GM21515 (cell line): Measurements from ENCODE around the gene GPC6.

Experiments used
- ATAC-seq: cut with Tn5 transposase; IDR thresholded peaks from one replicate; pipeline ENCODE4 v1.9.1; 2021; ENCODE audit not compliant: unreplicated experiment

GPC6 gene

DNA sequence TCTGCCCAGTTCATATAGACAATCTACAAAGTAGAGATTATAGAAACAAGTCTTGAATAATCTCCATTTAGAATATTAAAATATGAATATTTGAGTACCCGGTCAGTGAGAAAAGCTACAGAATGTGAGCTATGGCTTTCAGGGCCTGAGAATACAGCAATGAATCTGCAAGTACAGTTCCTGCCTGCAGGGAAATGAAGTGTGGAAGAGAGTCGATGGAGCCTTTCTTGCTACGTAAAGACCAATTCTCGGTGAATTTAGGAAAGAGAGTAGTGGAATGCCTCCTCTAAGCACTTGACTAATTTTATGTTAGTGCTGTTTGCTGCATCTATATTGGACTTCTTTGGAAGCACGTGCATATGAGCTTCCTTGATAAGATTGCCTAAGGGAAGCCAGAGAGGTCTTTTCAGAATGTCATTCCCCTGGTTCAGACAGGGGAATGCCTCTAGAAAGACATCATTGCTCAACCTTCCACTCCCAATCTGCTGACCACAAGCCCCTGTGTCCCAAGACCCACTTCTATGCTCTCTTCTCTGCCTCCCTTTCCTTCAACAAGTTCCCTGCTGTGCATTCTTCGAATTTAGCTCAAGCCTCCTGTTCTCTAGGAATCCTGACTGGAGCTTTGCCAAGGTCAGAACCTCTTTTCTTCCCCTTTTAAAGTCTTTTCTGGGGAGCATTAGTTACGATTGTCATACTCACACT, 41.9 kb downstream of the GPC6 start:
- ATAC-seq = no peak

DNA sequence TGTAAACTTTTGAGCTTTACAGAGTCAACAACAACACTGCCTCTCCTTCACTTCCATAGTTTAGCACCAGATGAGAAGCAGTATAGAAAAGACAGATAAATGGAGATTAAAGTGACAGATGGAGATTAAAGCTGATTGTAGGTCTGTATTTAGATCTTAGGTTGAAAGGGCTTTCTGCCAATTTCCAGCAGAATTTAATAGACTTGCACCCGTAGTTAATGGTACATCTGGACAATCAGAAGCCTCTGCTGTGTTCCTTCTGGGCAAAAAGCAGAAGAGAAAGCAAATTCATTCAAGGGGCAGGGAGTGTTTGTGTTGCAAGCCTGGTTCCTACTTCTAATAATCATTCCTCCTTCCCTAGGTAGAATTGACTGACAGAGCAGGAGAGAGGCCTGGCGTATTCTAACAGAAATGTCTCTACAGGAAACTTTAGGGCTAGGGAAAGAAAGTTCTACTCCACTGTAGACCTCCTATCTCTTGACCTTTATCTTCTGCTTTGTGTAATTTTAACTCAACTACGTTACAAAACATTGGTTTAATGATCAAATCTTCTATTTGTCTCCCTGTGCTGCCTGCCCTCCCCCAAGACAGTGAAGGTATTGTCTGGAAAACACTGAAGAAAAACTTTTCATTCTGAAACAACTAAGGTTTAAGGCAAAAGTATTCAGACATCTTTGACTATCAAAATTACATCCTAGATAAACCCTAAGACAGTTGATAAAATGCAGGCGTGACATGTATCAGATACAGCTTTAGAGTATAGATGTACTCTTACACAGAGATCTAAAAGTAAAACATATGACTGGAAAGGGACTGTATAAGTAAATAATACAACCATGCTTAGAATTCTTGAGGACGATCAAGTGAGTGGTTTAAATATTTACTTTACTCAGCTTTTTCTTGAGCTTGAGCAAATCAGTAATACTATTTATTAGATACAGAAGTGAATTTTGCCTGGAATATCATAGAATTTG, 44.4 kb downstream of the GPC6 start:
- no peak for ATAC-seq

DNA sequence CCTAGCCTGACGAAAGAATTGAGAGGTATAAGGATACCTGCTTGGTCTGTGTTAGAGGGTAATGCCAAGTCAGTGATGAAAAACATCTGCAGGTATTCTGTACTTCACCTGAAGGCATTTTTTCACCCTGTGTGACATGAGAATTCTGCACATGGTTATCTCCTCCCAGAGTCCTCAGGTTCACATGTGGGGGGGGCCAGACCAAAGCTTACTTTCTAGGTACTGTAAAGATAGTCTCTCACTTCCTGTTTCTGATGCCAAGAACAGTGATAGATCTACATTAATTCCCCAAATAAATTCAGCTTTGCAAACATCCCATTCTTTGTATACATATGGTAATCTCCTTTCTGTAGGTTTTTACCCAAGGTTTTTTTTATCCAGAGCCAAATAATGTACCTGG, 53.4 kb downstream of the GPC6 start:
- no peak for ATAC-seq

DNA sequence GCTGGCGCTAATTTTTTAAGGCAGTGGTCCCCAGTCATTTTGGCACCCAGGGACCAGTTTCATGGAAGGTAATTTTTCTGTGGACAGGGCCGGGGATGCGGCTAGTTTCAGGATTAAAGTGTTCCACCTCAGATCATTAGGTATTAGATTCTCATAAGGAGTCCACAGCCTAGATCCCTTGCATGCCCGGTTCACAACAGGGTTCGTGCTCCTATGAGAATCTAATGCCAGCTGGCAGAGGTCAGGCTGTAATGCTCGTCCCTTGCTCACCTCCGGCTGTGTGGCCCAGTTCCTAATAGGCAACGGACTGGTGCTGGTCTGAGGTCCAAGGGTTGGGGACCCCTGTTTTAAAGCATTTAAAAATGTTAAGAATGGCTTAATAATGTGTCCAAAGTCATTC, 54.1 kb downstream of the GPC6 start:
- no peak for ATAC-seq

GRCh38 chr13:93283255-93283654, 56.6 kb downstream of the GPC6 start:
- no peak for ATAC-seq

GRCh38 chr13:93284064-93284463, 57.5 kb downstream of the GPC6 start:
- ATAC-seq = no peak

GRCh38 chr13:93286047-93286446, 59.4 kb downstream of the GPC6 start:
- ATAC-seq = no peak

- ATAC-seq = no peak
Measured at GRCh38 chr13:93289053-93289452, 62.4 kb downstream of the GPC6 start.

DNA sequence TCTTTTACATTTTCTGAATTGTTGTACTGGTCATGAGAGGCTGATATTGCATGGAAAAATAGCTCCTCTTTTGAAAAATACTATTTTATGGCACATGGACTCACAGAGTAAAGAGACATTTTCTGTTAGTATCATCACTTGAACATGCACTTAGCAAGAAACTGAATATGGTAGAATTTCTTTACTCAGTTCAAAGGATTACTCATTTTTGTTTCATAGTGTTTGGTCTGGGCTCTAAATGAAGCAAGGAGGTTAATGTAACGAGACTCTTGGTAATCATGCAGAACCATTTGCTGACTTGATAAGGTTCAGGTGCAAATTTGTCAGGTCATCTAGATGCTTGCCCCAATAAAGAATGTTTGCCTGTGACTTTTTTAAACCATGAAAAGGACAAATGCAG, 63.2 kb downstream of the GPC6 start:
- ATAC-seq = no peak

DNA sequence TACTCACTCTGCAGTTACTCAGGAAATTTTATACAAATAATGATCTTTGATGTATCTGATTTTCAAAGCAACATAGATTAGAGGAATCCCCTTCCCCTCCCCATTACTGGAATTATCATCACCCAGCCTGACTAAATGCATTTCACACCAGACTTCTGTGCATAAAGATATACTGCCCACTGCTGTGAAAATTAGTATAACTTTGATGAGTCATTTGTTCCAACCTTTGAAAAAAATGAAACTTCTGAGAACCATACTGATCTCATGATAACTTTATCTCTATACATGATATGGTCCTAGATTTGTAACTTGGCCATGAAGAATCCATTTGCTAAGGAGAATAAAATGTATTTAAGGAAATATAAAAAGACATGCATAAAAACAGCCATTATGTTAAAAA, 63.9 kb downstream of the GPC6 start:
- no peak for ATAC-seq

DNA sequence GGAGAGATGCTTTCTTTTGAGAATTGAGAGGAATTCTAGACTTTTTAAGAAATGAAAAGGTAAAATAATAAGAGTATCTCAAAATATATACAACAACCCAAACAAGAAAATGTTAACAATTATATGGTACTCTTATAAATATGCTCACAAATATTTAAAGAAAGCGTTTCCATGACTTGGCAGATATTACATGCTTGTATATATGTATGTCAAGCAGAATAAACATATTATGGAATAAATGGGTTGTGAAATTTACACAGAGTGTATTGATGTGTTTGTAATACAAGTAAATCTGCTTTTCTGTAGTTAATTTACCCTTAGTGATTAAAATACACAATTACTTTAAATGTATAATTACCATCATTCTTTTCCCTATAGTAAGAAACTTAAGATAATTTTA, 65.8 kb downstream of the GPC6 start:
- no peak for ATAC-seq

DNA sequence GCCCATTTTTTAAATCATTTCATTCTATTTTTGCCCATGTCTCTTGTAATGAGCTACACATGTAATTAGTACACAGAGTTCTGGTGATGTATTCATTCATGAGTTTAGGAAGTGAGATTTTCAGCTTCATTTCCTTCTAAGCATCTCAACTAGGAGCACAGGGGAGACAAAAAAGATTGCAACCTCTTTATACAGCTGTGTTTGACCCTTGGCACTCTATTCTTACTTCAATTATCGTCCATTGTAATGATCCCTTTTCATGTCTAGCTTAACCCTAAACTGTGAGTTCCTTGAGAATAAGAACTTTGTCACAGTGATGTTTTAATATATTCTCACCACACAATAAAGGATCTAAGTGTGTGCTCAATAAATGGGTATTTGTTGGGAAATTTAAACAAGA, 67.1 kb downstream of the GPC6 start:
- no peak for ATAC-seq

DNA sequence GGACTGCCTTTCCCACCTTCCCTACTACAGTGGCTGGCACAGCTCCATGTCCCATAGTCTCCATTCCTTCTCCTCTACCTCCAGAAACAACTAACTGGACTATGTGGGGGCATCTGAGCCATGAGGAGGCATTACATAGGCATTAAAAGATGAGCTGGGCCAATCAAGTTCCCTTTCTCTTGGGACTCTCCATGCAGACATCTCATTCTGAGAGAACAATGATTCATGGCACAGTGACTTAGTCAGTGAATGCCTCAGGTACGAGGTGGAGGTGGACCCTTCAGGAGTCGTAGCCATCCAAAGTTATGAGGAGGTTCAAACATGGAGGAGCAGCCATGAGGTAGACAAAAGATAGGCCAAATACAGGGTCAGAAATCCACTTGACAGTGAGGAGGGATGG, 70.0 kb downstream of the GPC6 start:
- no peak for ATAC-seq

DNA sequence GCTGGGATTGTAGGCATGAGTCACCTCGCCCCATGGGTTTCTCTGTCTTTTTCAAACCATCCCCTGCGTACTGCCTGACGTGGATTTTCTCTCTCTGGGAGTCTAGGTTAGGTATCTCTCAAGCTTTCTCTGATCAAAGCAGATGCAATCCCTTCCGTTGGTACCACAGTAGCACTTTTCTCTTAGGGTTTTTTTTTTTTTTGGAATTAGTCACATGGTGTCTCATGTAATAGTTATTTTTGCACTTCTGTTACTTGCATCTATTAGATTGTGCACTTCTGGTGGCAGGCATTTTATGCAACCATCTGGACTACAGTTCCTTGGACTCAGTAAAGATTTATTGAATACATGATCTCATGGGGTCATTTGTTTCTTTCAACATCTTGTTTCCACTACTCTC, 72.1 kb downstream of the GPC6 start:
- no peak for ATAC-seq

- ATAC-seq = no peak
Measured at GRCh38 chr13:93304134-93304533, 77.5 kb downstream of the GPC6 start.

DNA sequence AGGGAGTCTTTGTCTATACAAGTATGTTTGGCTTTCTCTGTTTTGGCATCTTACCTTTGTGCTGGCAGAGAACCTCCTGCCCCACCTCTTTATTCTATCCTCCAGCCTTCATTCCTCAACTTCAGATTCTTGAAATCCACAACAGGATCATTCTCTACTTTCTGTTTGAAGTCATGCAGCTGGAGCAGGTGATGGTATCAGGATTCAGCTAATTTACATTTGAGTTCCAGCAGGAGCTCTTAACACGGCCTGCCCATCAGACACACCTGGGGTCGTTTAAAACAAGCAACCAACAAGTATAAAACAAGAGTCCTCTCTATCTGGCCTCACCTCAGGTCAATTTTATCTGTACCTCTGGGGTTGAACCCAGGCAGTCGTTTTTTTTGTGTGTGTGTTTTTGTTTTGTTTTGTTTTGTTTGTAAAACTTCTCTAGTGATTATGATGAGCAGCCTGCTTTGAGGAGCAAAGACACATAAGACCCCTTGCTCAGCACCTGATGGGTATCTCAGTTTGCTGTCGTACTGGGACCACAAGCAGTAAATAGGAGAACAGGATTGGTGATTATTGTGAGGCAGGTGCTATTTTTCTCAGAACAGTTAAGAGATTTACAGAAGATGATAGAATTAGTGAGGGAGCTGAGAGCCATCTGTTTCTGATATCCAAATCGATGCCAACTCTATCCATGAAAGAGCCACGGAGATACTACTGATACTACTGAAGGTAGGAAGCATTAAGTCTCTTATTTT, 78.4 kb downstream of the GPC6 start:
- no peak for ATAC-seq

GRCh38 chr13:93305886-93306285, 79.3 kb downstream of the GPC6 start:
- no peak for ATAC-seq

GRCh38 chr13:93307136-93307535, 80.5 kb downstream of the GPC6 start:
- ATAC-seq = no peak

DNA sequence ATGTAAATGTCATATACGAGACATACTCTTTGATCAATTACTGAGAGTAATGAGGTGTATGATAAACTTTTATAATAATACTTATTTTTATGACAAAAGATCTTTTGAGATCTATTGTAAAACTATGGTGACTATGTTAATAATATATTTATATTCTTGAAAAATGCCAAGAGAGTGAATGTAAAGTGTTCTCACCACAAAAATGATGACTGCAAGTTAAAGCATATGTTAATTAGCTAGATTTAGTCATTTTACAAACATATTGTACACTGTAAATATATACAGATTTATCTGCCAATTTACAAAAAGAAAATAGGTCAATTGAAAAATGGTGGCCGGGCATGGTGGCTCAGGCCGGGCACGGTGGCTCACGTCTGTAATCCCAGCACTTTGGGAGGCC, 81.0 kb downstream of the GPC6 start:
- ATAC-seq = no peak

- no peak for ATAC-seq
Measured at GRCh38 chr13:93309886-93310523, 83.4 kb downstream of the GPC6 start.

GRCh38 chr13:93316841-93317240, 90.2 kb downstream of the GPC6 start:
- no peak for ATAC-seq
